CD8-positive, alpha-beta memory T cell (primary cell): ENCODE results near the gene KLHL33. TPM values are rescaled to one million over a fixed set of nuclear protein-coding genes. Genes with fewer than 3 reads are reported as not detected.

ENCODE experiments used
- CTCF ChIA-PET: fragments of 350-600 bp; sonication (Branson Sonifier 250); formaldehyde crosslinking; loops from one replicate; lab custom pipeline; 2021; ENCODE audit warnings: antibody characterized with exemption; lab: Charles Lee
- POLR2A ChIA-PET: fragments of 350-600 bp; sonication (Branson Sonifier 250); formaldehyde crosslinking; loops from one replicate; lab custom pipeline; 2021; ENCODE audit warnings: antibody characterized with exemption; lab: Charles Lee
- DNase-seq, 5 donors: peaks; one replicate each; pipeline versions ENCODE4 v3.0.0 to v3.0.0-alpha.2; 2020 to 2022; ENCODE audit warnings: mixed read lengths in 1 of 5
- H3K27ac ChIP-seq: one replicate; pipeline ENCODE4 v1.7.0; 2013; ENCODE audit warnings: low read depth, mild to moderate bottlenecking, low read length, moderate library complexity
- H3K27me3 ChIP-seq: 2 replicates; pipeline ENCODE4 v1.7.0; 2013; ENCODE audit warnings: low read length, mild to moderate bottlenecking; ENCODE audit not compliant: insufficient read depth, poor library complexity, severe bottlenecking
- H3K36me3 ChIP-seq: 2 replicates; pipeline ENCODE4 v1.7.0; 2013; ENCODE audit warnings: mild to moderate bottlenecking, low read length, moderate library complexity; ENCODE audit not compliant: insufficient read depth
- H3K4me1 ChIP-seq: 2 replicates; pipeline ENCODE4 v1.7.0; 2013; ENCODE audit warnings: mild to moderate bottlenecking, low read length, moderate library complexity; ENCODE audit not compliant: insufficient read depth
- H3K4me3 ChIP-seq: 2 replicates; pipeline ENCODE4 v1.7.0; 2013; ENCODE audit warnings: mild to moderate bottlenecking, low read length
- H3K9me3 ChIP-seq: 2 replicates; pipeline ENCODE4 v1.7.0; 2013; ENCODE audit warnings: mild to moderate bottlenecking, low read length
- H3K27ac Mint-ChIP-seq, 8 donors: one replicate each; pipeline ENCODE4 v1.8.0; 2020 to 2021; ENCODE audit warnings: mixed read lengths in 8 of 8, mild to moderate bottlenecking in 6 of 8, inconsistent platforms in 3 of 8, moderate library complexity in 3 of 8
- H3K27me3 Mint-ChIP-seq, 2 donors: one replicate each; pipeline ENCODE4 v1.8.0; 2020 to 2021; ENCODE audit warnings: mixed read lengths in 2 of 2, mild to moderate bottlenecking in 1 of 2, moderate library complexity in 1 of 2
- H3K36me3 Mint-ChIP-seq, 3 donors: one replicate each; pipeline ENCODE4 v1.8.0; 2020 to 2021; ENCODE audit warnings: mixed read lengths in 3 of 3, inconsistent platforms in 1 of 3, mild to moderate bottlenecking in 1 of 3
- H3K4me1 Mint-ChIP-seq, 3 donors: one replicate each; pipeline ENCODE4 v1.8.0; 2020 to 2021; ENCODE audit warnings: mixed read lengths in 3 of 3, inconsistent platforms in 1 of 3, mild to moderate bottlenecking in 1 of 3
- H3K4me3 Mint-ChIP-seq, 7 donors: one replicate each; pipeline ENCODE4 v1.8.0; 2020 to 2021; ENCODE audit warnings: mixed read lengths in 7 of 7, mild to moderate bottlenecking in 6 of 7, moderate library complexity in 4 of 7, inconsistent platforms in 2 of 7
- H3K9me3 Mint-ChIP-seq, 5 donors: one replicate each; pipeline ENCODE4 v1.8.0; 2020 to 2022; ENCODE audit warnings: mixed read lengths in 5 of 5, mild to moderate bottlenecking in 3 of 5, moderate library complexity in 2 of 5, inconsistent platforms in 1 of 5
- polyA plus RNA-seq: library from polyadenylated mRNA; unstranded; fragments of 300-500 nt; fragmentation: Illumina TruSeq; gene quantifications from one replicate; pipeline ENCODE4 v1.2.3, GENCODE V29; 2021
- total RNA-seq, 2 experiments: library from RNA; stranded (reverse); gene quantifications; one replicate each; pipeline ENCODE4 v1.2.3, GENCODE V29; 2021

Gene KLHL33
- total and polyA plus RNA-seq, 3 experiments from 2014 or later, result 0.09 to 0.12 (median 0.09) TPM

DNA sequence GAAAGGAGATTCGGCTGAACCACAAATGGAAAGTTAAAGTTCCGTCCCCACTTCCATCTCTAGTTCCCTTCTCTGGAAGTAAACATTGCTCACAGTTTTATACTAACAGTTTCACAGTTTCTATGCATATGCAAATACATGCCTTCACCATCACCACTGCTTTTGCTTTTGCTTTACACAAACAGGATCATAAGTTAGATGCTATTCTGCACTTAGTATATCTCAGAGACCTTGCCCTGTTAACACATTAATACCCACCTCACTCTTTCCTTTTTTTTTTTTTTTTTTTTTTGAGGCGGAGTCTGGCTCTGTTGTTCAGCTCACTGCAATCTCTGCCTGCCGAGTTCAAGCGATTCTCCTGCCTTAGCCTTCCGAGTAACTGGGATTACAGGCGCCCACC lies 23.6 kb downstream of the KLHL33 start:
- peak overlapping the region; percentile 92 to 100 (median 98) for H3K27ac Mint-ChIP-seq
- peaks cover 44 to 65% (median 62%) of the 10 kb centered on the region in 3 donors for H3K4me1 Mint-ChIP-seq

GRCh38 chr14:20409226-20409625 lies 26.7 kb downstream of the KLHL33 start:
- Histone ChIP-seq H3K36me3 (peaks cover 18% of the 10 kb centered on the region), H3K27ac (no peak overlapping the region), H3K4me1 (peaks cover 11% of the 10 kb centered on the region), H3K4me3 (no peak overlapping the region), H3K27me3 (no peaks in the 10 kb centered on the region), H3K9me3 (no peaks in the 10 kb centered on the region)
- no peak for DNase-seq
- CTCF ChIA-PET, result no interaction called here
- H3K27me3 Mint-ChIP-seq, result no peaks in the 10 kb centered on the region
- H3K9me3 Mint-ChIP-seq, result no peaks in the 10 kb centered on the region
- peak overlapping the region in 1 of 7 donors; percentile 3 for H3K4me3 Mint-ChIP-seq
- peak overlapping the region; percentile 4 to 77 (median 30) for H3K27ac Mint-ChIP-seq
- POLR2A ChIA-PET, result no interaction called here
- H3K36me3 Mint-ChIP-seq, result peaks cover 0 to 54% (median 16%) of the 10 kb centered on the region in 3 donors
- peaks cover 46 to 74% (median 69%) of the 10 kb centered on the region in 3 donors for H3K4me1 Mint-ChIP-seq

More for the DNA sequence above, 23.6 kb downstream of the KLHL33 start:
- no peaks in the 10 kb centered on the region for H3K27me3 Mint-ChIP-seq
- no peaks in the 10 kb centered on the region for H3K27me3 ChIP-seq
- peak overlapping the region; percentile 92 to 99 (median 96) for H3K4me3 Mint-ChIP-seq
- peaks cover 8% of the 10 kb centered on the region for H3K36me3 ChIP-seq
- ChIA-PET POLR2A (interaction anchor here (0.6 to 1.1 kb wide), 3 partner anchors 18 to 186 kb away, joined by 3 to 7 read pairs (median 4); no protein-coding TSS in a partner anchor), CTCF (interaction anchor here (0.8 to 3.7 kb wide), 5 partner anchors 11 to 201 kb away, joined by 3 to 24 read pairs (median 5); partner anchors contain the start of gene PARP2)
- peak in 2 of 5 donors; percentile 37 to 45 for DNase-seq
- H3K9me3 ChIP-seq, result no peaks in the 10 kb centered on the region
- H3K9me3 Mint-ChIP-seq, result no peaks in the 10 kb centered on the region
- H3K36me3 Mint-ChIP-seq, result peaks cover 0 to 23% (median 2%) of the 10 kb centered on the region in 3 donors
- peak overlapping the region; percentile 90 for H3K27ac ChIP-seq
- peak overlapping the region; percentile 91 for H3K4me3 ChIP-seq
- H3K4me1 ChIP-seq, result peaks cover 23% of the 10 kb centered on the region

DNA sequence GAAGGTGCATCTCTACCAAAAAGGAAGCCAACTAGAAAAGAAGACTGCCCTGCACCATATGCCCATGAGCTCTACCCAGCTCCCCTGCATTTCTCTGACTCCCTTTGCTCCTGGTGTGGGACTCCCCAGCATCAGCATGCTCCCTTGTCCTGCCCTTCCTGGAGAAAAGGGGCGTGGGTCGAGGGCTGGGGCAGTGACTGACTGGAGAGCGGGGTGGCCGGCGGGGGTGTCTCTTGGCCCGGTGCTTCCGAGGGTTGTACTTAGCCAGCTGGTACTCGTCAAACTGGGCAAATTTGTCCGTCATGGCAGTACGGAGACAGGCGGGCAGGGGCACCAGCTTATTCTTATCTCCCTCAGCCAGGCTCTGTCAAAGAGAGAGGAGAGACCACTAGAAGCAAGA lies 32.4 kb downstream of the KLHL33 start:
- no peaks in the 10 kb centered on the region for H3K4me1 ChIP-seq
- H3K27me3 Mint-ChIP-seq, result no peaks in the 10 kb centered on the region
- no peak overlapping the region for H3K27ac ChIP-seq
- H3K27me3 ChIP-seq, result no peaks in the 10 kb centered on the region
- no peak overlapping the region for H3K27ac Mint-ChIP-seq
- no peak overlapping the region for H3K4me3 ChIP-seq
- H3K4me1 Mint-ChIP-seq, result peaks cover 32 to 49% (median 43%) of the 10 kb centered on the region in 3 donors
- ChIA-PET POLR2A (interaction anchor here (0.7 kb wide), 1 partner anchor 230 kb away, joined by 4 read pairs; no protein-coding TSS in a partner anchor), CTCF (interaction anchor here (3.6 kb wide), 1 partner anchor 12 kb away, joined by 19 read pairs; no protein-coding TSS in a partner anchor)
- no peak for DNase-seq
- peaks cover 18% of the 10 kb centered on the region for H3K36me3 ChIP-seq
- no peaks in the 10 kb centered on the region for H3K9me3 Mint-ChIP-seq
- no peaks in the 10 kb centered on the region for H3K9me3 ChIP-seq
- H3K36me3 Mint-ChIP-seq, result peaks cover 5 to 88% (median 33%) of the 10 kb centered on the region in 3 donors
- H3K4me3 Mint-ChIP-seq, result no peak overlapping the region

DNA sequence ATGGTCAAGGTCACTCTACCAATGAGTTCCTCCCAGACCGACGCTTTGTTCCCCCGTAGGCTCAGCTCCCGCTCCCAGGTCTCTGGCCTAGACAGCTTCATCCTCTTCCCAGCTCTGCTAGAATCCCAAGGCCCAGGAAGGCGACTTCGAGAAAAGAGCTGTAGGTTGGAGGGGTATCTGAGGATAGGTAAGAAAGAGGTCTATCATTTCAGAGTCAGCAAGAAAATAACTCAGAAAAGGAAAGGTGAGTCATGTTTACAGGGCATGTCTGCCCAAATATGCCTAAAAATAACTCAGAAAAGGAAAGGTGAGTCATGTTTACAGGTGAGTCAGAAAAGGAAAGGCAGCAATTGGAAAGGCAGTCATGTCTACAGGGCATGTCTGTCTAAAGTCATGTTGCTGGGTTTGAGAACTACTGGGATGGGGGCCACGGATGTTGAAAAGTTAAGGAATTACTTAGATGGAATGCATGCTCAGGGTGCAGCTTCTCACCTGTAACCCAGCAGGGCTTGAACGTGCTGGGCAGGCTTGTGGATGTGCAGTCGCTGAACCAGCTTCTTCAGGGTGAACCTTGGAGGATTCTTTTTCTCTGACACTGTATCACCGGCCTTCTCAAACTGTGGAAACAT lies 34.9 kb downstream of the KLHL33 start:
- ChIA-PET CTCF (interaction anchor here (0.9 to 2.1 kb wide), 2 partner anchors 12 to 15 kb away, joined by 3 to 5 read pairs; partner anchors contain the start of gene TEP1), POLR2A (no interaction called here)
- peaks cover 20 to 26% (median 25%) of the 10 kb centered on the region in 3 donors for H3K4me1 Mint-ChIP-seq
- H3K27ac Mint-ChIP-seq, result peak overlapping the region in 6 of 8 donors; percentile 3 to 56 (median 32)
- no peak for DNase-seq
- Histone ChIP-seq H3K9me3 (no peaks in the 10 kb centered on the region), H3K4me1 (no peaks in the 10 kb centered on the region), H3K36me3 (peaks cover 7% of the 10 kb centered on the region), H3K27me3 (no peaks in the 10 kb centered on the region), H3K27ac (no peak overlapping the region), H3K4me3 (no peak overlapping the region)
- H3K9me3 Mint-ChIP-seq, result no peaks in the 10 kb centered on the region
- no peaks in the 10 kb centered on the region for H3K27me3 Mint-ChIP-seq
- no peak overlapping the region for H3K4me3 Mint-ChIP-seq
- peaks cover 5 to 83% (median 31%) of the 10 kb centered on the region in 3 donors for H3K36me3 Mint-ChIP-seq

DNA sequence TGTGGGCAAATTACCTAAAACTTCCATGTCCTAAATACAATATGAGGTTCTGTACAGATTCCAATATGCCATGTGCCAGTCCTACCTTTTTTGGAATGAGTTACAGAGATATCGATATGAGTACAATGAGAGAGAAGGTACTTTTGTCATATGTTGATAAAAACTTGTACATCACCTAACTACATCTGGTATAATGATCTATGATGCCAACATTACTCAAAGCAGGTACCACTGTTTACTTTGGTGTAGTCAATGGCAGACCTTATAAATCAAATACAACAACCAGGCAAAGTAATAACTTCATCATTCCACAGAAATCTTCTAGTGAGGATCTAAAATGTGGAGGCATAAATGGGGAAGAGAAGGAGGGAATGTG lies 35.4 kb downstream of the KLHL33 start:
- Mint-ChIP-seq H3K27ac (peak overlapping the region in 3 of 8 donors; percentile 2 to 56 (median 9)), H3K9me3 (no peaks in the 10 kb centered on the region), H3K27me3 (no peaks in the 10 kb centered on the region), H3K4me1 (peaks cover 19 to 25% (median 23%) of the 10 kb centered on the region in 3 donors), H3K36me3 (peaks cover 5 to 83% (median 31%) of the 10 kb centered on the region in 3 donors), H3K4me3 (no peak overlapping the region)
- ChIA-PET CTCF (interaction anchor here (2.1 kb wide), 1 partner anchor 15 kb away, joined by 5 read pairs; no protein-coding TSS in a partner anchor), POLR2A (no interaction called here)
- Histone ChIP-seq H3K27me3 (no peaks in the 10 kb centered on the region), H3K4me1 (no peaks in the 10 kb centered on the region), H3K4me3 (no peak overlapping the region), H3K27ac (no peak overlapping the region), H3K9me3 (no peaks in the 10 kb centered on the region), H3K36me3 (peaks cover 10% of the 10 kb centered on the region)
- no peak for DNase-seq

DNA sequence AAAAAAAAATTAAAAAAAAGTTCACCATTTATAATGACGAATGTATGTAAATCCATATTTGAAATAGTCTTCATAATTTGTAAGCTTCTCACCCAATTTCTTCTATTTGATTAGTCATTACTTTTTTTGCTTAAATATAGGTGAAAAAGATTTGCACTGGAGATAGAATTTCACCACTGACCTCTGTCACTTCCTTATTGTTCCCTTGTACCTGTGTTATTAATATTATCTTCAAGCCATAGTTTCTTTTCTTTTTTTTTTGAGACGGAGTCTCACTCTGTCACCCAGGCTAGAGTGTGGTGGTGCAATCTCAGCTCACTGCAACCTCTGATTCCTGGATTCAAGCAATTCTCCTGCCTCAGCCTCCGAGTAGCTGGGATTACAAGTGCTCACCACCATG lies 38.5 kb downstream of the KLHL33 start:
- H3K36me3 Mint-ChIP-seq, result peaks cover 10 to 74% (median 29%) of the 10 kb centered on the region in 3 donors
- H3K27ac Mint-ChIP-seq, result peak overlapping the region in 1 of 8 donors; percentile 58
- H3K4me3 Mint-ChIP-seq, result no peak overlapping the region
- no peaks in the 10 kb centered on the region for H3K9me3 ChIP-seq
- DNase-seq, result no peak
- H3K27me3 Mint-ChIP-seq, result no peaks in the 10 kb centered on the region
- no peak overlapping the region for H3K27ac ChIP-seq
- H3K27me3 ChIP-seq, result no peaks in the 10 kb centered on the region
- H3K9me3 Mint-ChIP-seq, result no peaks in the 10 kb centered on the region
- CTCF ChIA-PET, result interaction anchor here (1.2 kb wide), 1 partner anchor 213 kb away, joined by 3 read pairs; no protein-coding TSS in a partner anchor
- no peaks in the 10 kb centered on the region for H3K4me1 ChIP-seq
- POLR2A ChIA-PET, result no interaction called here
- H3K4me1 Mint-ChIP-seq, result peaks cover 13 to 22% (median 16%) of the 10 kb centered on the region in 3 donors
- H3K4me3 ChIP-seq, result no peak overlapping the region
- H3K36me3 ChIP-seq, result peaks cover 21% of the 10 kb centered on the region

GRCh38 chr14:20391505-20391904 lies 44.5 kb downstream of the KLHL33 start:
- Mint-ChIP-seq H3K9me3 (no peaks in the 10 kb centered on the region), H3K4me1 (peaks cover 0 to 8% (median 1%) of the 10 kb centered on the region in 3 donors), H3K36me3 (peaks cover 23 to 84% (median 32%) of the 10 kb centered on the region in 3 donors), H3K27ac (no peak overlapping the region), H3K4me3 (no peak overlapping the region), H3K27me3 (no peaks in the 10 kb centered on the region)
- CTCF ChIA-PET, result interaction anchor here (1.0 to 1.3 kb wide), 3 partner anchors 11 to 216 kb away, joined by 3 read pairs; no protein-coding TSS in a partner anchor
- no peak for DNase-seq
- Histone ChIP-seq H3K4me3 (no peak overlapping the region), H3K4me1 (no peaks in the 10 kb centered on the region), H3K36me3 (peaks cover 62% of the 10 kb centered on the region), H3K9me3 (no peaks in the 10 kb centered on the region), H3K27me3 (no peaks in the 10 kb centered on the region), H3K27ac (no peak overlapping the region)
- POLR2A ChIA-PET, result no interaction called here

- Mint-ChIP-seq H3K27ac (peak overlapping the region in 2 of 8 donors; percentile 10 to 75), H3K4me3 (no peak overlapping the region), H3K27me3 (no peaks in the 10 kb centered on the region), H3K36me3 (peaks cover 18 to 88% (median 23%) of the 10 kb centered on the region in 3 donors), H3K9me3 (no peaks in the 10 kb centered on the region), H3K4me1 (peaks cover 0 to 1% (median 0%) of the 10 kb centered on the region in 3 donors)
- Histone ChIP-seq H3K4me3 (no peak overlapping the region), H3K27ac (no peak overlapping the region), H3K4me1 (no peaks in the 10 kb centered on the region), H3K9me3 (no peaks in the 10 kb centered on the region), H3K36me3 (peaks cover 73% of the 10 kb centered on the region), H3K27me3 (no peaks in the 10 kb centered on the region)
- no peak for DNase-seq
- POLR2A ChIA-PET, result no interaction called here
- CTCF ChIA-PET, result no interaction called here
Measured at GRCh38 chr14:20388159-20388558, 47.8 kb downstream of the KLHL33 start.
